Stimulated activated CD4-positive, alpha-beta T cell treated with anti-CD3 and anti-CD28 coated beads, Interleukin-1b, Interleukin-23, amount 100 ng/mL, for 4 hours (primary cell): Measurements from ENCODE around the gene PRRX1.

Experiments used
- DNase-seq, 2 donors: peaks; one replicate each; pipeline ENCODE4 v3.0.0-alpha.2; 2020; ENCODE audit warnings: low read depth in 2 of 2

PRRX1 gene

DNA sequence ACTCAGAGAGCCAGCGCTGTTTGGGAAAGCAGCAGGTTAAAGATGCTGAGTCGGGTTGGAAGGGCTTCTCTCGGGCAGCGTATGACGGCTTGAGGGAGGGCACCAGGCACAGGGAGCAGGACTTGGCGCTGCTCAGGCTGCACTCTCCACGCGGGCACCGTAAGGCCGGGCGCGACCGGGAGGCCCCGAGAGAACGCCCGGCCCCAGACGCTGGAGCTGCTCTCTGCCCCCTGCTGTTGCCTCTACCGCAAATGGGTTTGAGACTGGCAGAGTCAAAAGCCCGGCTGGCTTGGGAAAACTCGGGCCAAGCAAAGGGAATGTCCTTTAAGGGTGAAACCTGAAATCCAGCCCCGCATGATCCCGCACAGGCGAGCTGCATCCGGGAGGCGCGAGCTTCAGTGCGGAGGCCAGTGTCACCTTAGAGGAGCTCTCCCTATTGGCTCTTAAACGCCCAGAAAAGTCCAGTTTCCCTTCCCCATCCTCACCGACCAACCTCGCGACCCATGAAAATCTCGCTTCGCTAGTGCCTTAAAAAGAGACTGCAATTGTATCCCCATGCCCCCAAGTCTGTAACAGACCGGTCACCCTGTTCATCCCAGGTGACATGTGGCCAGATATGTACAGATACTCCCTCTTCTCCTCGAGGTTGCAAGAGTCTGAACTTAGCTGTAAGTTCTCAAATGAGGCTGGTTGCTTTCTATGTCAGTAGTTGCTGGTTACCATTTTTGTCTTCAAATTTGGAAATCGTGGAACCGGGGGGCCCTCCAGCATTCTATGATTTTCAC lies 1.1 kb downstream of the PRRX1 start:
- no peak for DNase-seq

DNA sequence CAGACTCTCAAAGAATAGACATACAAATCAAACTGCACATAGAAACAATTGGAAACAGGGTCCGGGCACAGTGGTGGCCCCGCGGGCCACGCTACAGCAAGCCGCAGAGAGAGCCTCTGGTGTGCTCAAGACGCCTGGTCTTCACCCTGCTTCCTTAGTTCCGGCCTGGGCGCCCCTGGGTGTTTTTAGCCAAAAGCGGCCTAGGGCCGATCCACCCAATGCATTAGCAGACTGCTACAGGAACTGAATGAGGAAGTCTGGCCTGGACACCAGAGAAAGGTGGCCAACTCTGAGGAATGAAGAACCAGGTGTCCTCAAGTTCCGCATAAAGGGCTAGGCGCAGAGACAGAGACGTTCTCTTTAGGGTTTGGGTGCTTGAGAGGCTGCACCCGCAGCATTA lies 1.7 kb downstream of the PRRX1 start:
- DNase-seq: no peak

DNA sequence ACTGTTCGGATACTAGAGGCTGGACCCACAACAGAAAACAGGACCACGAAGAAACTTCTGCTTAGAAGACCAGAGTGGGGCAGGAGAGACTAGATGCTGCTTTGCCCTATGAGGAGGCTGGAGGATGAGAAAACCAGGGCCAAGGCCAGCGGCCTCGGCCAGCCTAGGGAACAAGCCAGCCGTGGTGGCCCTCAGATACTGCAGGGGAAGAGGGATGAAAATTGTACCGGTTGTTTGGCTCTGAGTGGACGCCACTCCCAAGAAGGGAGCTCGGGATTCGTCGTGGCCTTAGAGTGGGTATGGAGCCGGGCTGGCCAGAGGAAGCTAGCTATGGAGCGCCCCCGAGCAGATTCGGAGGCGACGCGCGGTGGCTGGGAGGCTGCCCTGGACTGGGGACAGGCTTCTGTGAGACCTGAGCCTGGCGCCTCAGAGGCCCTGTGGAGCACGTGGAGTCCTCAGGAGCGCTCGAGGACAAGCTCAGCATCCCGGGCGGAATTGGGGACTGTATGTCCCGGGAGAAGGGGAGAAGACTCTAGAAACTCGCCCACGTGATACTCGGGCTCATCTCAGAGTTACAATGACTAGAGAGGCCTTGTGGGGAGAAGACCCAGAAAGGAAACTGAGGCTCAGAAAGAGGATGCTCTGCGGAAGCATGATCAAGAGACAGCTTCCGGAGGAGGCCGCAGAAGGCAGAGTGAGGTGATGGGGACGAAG lies 2.8 kb downstream of the PRRX1 start:
- DNase-seq: no peak

DNA sequence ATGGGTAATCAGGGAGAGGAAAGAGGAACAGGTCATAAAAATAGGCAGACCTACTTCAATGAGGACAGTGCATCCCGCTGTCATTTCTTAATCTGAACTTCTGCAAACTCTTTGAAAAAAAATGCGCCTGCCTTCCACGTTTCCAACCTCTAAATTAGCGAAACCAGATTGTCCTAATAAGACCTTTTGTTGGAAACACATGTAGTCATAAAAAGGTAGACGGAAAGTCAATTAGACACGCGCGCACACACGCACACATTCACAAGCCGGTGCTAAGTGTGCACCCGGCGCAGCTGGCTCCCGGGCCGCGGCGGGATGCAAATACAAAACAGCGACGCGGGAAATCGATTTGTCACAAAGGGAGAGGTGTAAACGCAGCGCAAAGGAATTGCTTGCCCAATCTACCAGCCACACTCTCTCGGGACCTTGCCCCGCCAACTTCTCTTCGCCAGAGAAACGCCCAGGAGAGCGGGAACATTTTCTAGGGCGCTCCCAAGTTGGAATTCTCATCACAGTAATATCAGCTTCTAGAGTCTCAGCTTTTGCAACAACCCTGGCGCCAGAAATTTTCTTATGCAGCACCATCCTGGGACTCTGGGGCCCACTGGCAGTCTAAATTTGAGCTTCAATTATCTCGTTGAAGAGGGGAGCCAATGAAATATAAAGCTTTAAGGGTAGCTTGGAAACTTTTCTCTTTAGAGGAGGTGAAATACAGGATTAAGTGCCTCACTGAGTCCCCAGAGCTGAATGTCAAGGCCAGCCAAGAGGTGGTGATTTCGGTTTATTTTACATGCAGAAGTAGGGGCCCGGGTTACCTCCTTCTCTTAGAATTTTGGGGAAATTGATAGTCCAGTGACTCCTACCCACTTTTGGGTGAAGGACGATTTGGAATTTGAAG lies 4.5 kb downstream of the PRRX1 start:
- no peak for DNase-seq

DNA sequence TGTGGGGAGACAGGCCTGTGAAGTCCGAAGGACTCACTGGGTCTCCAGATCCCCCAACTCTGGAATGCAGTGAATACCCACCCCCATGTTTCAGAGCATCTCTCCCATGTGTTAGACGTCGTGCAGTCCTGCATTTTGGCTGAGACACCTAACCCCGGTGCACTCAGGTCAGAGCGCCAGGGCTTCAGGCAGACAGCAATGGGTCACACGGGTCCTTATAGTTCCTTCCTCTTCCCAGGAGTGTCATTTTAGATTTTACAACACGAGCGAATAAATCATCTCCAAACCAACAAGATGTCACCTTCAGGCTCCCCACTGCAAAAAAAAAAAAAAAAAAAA lies 5.1 kb downstream of the PRRX1 start:
- no peak for DNase-seq

DNA sequence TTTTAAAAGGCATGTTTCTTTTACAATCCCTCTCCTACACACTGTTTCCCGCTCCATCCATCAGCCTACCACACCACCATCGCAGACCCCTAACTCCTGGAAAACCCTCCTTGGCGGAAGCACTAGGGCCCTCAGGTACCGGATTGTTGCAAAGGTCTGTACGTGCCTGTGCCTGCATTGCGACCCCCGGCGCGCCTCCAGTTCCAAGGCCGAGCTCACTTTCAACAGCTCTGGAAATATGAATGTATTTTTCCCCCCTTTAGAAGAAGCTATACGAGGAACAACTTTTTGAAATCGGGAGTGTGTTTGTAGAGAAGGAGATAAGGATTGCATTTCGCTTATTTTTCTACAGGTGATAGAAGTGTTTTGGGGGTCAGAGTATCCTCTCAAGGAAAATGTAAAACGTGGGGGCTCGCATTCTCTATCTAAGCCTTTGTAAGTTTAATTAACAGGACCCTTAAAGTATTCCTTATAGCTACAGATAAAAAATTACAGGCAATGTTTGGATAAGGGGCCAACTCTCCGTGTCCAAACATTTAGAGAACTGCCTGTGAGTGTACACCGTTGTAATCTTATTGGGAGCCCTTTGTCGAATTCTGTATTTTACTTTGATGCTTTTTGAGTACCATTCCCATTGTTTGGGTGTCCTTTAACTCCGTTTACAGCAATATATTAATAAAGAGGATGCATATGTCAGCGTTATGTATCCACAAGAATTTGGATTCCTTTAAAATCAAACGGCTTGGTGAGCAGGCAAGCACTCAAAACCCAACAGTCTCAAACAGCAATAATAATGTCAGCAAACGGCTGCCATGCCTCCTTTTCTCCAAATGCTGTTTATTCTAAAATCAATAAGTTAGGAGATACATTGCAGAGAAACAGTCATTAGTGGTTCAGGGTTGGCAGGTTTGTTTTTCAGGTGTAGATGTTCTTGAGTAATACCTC lies 5.9 kb downstream of the PRRX1 start:
- DNase-seq: no peak

DNA sequence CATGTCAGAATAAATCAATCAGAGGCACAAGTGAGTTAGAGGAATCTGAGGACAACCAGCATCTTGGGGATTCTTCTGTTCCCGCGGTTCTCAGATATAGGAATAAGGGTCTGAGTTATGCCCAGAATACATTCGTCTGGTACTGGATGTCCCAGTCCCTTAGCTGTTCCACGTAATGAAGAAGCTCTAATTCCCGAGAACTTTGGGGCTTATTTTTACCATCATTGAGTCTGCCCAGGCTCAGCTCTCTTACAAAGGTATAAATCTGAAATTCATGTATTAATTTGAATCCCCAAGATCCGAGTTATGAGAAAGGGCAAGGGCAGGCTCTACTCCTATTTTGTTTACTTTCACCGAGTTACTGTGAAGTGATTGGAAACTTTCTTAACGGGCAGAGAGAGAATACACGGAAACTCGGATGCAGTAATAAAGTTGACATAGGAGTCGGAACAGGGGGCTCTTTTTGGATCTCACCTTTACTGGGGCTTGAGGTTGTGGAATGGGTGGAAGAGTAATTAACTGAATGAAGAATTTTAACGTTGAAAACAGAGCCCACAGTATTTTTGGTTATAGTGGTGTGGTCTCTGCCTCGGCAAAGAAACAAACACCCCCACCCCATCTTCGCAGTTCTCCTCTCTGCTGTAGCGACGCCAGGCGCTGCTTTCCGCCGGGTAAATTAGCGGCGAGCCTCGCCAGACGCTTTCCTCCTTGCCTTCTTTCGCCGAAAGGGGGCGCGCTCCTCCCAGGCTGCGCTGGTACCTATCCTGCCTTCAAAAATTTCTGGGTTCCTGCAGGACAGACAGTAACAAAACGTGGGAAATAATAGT lies 7.1 kb downstream of the PRRX1 start:
- DNase-seq: no peak

DNA sequence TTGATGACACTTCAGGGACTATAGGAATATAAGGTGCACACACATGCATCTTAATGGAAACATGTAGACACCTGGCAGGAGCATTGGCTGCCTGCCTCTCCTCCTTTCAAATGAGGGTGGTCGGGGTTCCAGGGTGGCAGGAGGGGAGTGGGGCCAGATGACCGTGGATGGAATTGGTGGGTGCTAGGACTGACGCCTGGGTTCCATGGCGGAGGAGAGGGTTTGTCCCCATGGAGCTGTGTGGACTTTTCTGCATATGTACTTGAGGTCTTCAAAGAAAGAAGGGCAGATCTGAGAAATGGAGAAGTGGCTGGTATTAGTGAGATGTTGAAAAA lies 7.7 kb downstream of the PRRX1 start:
- DNase-seq: no peak

DNA sequence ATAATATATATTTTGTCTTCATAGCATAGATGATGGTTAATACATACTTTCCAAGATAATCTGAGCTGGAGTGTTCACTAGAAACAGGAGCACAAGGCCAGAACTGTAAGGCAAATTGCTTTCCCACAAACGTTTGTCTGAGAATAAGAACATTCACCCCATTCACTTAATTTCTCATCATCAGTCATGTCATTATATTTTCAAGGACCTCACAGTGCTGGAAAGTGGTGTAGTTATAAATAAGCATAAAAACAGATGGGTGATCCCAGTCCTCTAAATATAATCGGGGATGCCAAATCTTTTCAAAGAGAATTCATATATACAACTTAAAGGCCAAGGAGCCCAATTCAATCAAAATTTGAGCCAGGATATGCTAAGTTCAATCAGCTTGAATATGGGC lies 8.4 kb downstream of the PRRX1 start:
- no peak for DNase-seq

DNA sequence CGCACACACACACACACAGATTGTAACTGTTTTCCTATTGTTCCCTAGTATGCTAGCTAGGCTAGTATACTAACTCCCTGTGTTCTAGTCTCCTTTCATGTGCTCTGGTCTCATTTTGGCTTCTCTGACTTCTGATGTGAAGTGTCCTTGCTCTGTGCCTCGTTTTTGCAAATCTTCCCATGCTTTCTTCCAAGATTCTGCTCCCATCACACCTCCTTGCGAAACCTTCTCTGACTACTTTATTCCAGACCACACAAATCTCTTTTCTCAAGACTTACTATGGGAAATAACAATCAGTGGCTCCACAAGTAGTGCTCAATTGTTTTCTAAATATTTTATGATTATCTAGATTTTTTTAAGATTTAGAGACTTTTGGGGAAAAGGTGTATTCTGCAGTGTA lies 10.3 kb downstream of the PRRX1 start:
- no peak for DNase-seq

DNA sequence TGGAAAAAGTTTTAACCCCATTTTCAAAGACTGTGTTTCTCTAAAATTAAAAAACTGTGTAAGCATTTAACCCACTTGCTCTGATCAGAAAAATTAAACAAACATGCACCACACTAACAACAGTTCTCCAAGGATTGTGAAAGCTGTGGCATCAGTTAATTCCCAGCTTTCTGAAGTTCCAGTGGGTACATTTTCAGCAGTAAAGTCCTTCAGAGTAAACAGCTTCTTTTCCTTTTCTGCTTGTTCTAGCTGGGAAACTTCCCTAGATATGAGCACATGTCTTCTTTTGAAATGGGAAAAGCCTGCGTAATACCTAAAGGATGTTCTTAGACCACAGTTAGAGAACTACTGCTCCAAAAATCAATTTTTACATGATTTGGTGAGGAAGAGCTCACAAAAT lies 11.1 kb downstream of the PRRX1 start:
- DNase-seq: no peak

DNA sequence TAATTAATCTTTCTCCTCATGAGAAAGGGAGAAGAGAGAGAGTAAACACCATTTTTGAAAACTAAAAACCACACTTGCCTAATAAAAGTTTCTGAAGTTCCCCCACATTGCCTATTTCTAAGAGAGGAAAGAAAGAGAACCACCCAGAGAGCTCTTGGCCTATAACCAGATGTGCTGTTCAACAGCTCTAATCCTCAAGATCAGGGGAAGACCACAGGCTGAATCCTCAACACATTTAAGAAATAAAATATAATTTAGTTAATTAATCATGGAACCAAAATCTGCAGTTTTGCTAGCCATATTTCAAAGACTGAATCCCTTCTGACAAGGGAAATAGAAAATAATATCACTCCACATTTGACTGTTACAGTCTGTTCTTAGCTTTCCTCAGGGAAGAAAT lies 11.9 kb downstream of the PRRX1 start:
- DNase-seq: no peak

DNA sequence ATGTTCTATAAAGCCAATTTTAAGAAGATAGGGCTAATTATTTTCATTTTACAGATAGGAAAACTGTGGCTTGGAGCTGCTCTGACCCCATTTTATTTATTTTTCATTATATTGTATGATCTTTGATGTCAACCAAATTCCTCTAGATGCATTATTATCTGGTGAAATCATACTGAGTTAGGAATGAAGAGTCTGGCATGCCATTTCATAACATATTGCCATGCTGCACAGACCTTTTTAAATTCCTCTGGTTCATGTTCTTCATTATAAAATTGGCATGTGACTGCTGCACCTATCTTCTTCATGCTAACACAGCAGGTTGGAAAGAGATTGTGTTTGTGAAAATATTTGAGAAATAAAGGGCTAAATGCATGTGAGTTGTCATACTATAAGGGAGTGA lies 12.7 kb downstream of the PRRX1 start:
- DNase-seq: no peak

DNA sequence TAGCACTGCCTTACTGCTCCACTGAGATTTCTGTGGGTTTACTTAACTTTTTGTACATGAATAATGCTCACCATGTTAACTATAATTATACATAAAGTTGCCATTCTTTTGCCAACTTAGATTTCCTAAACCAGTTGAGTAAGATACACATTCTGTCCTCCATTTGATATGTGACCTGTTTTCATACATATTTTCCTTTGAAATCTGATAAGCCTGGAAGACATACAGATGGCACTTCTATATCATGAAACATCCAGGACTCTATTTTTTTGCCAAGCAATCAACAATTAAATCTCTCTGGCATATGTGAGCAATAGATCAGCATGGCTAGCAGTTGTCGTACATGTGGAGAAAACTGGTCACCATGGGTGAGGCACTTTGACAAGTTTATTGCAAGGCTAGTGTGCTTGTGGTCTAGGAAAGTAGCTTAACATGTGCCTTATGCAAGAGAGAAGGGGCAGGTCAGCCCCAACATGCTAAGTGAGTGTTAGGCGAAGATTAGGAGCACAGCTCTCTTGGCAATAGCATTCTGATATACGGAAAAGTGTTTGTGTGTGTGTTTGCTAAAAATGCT lies 14.2 kb downstream of the PRRX1 start:
- DNase-seq: no peak

DNA sequence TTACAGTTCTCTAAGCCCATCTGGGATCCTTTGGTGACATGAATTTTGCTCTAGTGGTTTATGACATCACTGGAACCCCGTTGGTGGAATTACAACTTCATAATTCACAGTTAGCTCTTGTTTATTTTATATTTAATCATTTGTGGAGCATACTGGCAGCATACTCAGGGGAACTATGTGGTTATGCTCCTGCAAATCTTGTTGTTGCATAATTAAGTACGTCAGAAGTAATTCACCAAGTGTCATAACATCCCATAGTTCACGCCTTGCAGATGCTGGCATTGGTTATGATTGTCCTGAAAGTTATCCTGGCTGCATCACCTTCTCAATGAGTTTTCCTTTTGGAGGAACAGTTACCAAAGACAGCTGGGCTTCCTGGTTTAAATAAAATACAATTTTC lies 16.5 kb downstream of the PRRX1 start:
- no peak for DNase-seq

DNA sequence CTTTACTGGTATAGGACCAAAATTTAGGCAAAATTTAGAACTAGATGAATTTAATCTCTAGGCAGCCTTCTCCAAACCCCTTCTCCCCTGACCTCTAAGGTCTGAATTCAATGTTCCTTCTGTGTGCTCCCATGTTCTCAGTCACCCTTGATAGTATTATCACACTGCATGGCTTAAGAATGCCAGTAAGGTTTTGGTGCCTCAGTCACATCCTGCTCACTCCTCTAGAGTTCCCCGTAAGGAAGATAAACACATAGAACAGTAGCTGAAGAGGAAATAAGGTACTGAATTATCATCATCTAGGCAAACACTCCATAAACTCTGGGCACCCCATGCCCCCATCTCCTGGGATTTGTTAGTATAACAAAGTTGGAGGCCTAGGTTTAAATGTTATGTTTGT lies 18.2 kb downstream of the PRRX1 start:
- DNase-seq: no peak

DNA sequence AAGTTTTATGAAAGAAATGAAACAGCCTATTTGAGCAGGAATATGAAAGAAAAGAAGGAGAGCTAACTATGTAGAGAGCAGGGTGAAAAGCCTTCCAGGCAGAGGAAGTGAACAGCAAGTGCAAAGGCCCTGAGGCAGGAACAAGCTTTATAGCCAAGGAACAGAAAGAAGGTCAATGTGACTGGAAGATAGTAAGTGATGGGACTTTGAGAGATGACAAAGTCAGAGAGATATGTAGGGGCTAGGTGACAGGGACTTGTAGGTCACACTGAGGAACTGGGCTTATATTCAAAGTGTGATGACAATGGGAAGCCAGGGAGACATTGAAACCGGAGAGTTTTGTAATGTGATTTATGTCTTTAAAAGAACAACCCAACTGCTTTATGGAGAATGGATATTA lies 18.9 kb downstream of the PRRX1 start:
- DNase-seq: no peak

DNA sequence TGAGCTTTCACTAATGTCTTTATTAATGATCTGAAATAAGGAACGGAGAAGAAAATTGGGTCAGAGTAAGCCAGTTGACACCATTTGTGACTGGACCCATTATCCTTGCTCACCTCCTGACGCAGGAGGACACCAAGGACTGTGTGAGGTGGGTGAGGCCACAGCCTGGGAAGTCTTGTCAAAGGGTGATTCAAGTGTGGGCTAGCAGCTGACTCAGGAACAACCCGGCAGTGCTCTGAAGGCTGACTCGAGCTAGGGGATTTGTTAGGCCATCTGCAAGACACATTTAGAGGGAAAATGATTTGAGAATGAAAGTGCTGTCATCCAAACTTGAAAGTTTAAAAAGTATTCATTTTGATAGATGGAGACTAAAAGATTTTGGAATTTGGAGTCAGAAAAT lies 21.2 kb downstream of the PRRX1 start:
- DNase-seq: no peak

DNA sequence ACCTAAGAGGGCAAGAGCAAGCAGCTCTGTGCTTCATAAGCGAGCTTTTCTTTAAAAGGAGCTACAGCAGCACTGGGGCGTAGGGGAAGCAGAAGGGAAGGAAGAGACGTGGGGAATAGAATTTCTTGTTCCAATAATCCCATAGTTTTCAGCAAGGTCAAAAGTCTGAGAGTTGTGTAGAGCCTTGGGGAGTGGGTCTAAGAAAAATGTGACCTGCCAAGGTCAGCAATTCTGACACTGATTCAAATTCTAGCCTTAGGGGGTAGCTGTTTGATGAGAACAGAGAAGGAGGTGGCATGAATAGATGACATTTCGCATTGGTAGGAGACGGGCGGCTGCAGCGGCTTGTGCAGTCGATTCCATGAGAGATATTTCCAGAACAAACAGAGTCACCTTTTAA lies 22.4 kb downstream of the PRRX1 start:
- DNase-seq: no peak

DNA sequence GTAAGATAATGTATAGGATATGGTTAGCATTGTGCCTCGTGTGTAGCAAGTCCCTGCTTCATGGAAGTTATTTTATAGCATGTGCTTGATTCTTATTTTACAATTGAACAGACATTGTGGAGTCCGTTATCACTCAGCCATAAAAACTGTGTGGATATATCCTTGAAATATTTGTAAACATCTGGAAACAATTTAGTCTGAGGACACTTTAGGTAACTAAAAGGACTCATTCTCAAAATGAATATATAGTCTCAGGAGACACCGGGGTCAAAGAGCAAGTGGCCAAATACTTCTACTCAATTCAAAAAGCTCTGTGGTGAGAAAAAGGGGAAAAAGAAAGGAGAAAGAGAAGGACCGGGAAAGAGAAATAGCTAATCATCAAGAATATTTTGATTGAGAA lies 23.7 kb downstream of the PRRX1 start:
- DNase-seq: no peak
